Activated naive CD4-positive, alpha-beta T cell treated with anti-CD3 and anti-CD28 coated beads, Interleukin-2, amount 50 U/mL, for 72 hours (primary cell): ENCODE results near the gene SMC5. TPM values are rescaled to one million over a fixed set of nuclear protein-coding genes. Genes with fewer than 3 reads are reported as not detected.

Source experiments
- total RNA-seq, 2 donors: library from RNA; stranded (reverse); gene quantifications; one replicate each; pipeline ENCODE4 v1.2.3, GENCODE V29; 2022

SMC5 gene
- total RNA-seq, 2 donors from 2014 or later: 39.8 to 45.7 TPM

Other genes starting within 250 kb of the SMC5 start
- gene MAMDC2, start 215.1 kb upstream of the SMC5 start, total RNA-seq: not detected
- gene KLF9, start 155.7 kb downstream of the SMC5 start, total RNA-seq: 10 to 100 TPM; 22.6 to 25.1 TPM